Vagina (tissue), 2 donors: ENCODE measurements around the gene UPK3BL1.
"Not testable (repeated sequence)": the region's sequence is repeated elsewhere in the genome, so short reads cannot be mapped to it uniquely, and the experiment has no call there.

ENCODE experiments used
- POLR2A ChIP-seq, 2 donors: fragments of 450-650 bp; IDR thresholded peaks; one replicate each; pipeline ENCODE4 v1.6.1; 2017; ENCODE audit warnings: antibody characterized with exemption in 2 of 2, mild to moderate bottlenecking in 2 of 2, moderate library complexity in 2 of 2
- POLR2AphosphoS5 ChIP-seq, 2 donors: sonication (generic); formaldehyde crosslinking; IDR thresholded peaks; one replicate each; pipeline ENCODE4 v1.9.0; 2017; ENCODE audit warnings: antibody characterized with exemption in 2 of 2, mild to moderate bottlenecking in 2 of 2, low read depth in 1 of 2; ENCODE audit not compliant: insufficient read depth in 1 of 2
- TF ChIP-seq, protein P1 (sequence below), 3 experiments: fragments of 450-650 bp in 2 of 3; fragments of 200-600 bp in 1 of 3; sonication (generic) in 1 of 3; IDR thresholded peaks; one replicate each; pipeline ENCODE4 v1.5.1; 2017 to 2019; ENCODE audit warnings: antibody characterized with exemption in 3 of 3, mild to moderate bottlenecking in 2 of 3, moderate library complexity in 2 of 3

DNA sequence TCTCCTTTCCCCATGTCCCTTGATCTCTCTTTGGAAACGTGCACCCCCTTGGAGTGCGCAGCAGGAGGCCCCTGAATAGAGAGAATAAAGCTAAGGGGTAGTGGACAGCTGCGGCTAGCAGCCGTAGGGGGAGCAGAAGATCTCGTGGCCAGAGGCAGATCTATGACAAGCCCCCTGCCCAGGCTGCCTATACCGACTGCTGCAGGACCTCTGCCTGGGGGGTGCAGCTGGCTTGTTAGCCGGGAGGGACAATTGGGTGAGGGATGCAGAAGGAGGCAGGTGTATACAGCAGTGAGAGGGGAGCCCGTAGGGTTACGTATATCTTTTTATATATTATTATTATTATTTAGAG, 29.3 kb upstream of the UPK3BL1 start:
- TF ChIP-seq, protein P1, sequence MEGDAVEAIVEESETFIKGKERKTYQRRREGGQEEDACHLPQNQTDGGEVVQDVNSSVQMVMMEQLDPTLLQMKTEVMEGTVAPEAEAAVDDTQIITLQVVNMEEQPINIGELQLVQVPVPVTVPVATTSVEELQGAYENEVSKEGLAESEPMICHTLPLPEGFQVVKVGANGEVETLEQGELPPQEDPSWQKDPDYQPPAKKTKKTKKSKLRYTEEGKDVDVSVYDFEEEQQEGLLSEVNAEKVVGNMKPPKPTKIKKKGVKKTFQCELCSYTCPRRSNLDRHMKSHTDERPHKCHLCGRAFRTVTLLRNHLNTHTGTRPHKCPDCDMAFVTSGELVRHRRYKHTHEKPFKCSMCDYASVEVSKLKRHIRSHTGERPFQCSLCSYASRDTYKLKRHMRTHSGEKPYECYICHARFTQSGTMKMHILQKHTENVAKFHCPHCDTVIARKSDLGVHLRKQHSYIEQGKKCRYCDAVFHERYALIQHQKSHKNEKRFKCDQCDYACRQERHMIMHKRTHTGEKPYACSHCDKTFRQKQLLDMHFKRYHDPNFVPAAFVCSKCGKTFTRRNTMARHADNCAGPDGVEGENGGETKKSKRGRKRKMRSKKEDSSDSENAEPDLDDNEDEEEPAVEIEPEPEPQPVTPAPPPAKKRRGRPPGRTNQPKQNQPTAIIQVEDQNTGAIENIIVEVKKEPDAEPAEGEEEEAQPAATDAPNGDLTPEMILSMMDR (IDR thresholded peaks at IDR 0.05), result not testable (repeated sequence)
- not testable (repeated sequence) for TF ChIP-seq POLR2AphosphoS5 (IDR thresholded peaks at IDR 0.05; ENCODE audit: insufficient read depth in 1 of 2, low read depth in 1 of 2); POLR2A (IDR thresholded peaks at IDR 0.05)
